ENCODE results near the gene NR6A1. TPM values are rescaled to one million over a fixed set of nuclear protein-coding genes. Genes with fewer than 3 reads are reported as not detected.

NR6A1 gene
- total and polyA plus RNA-seq, 11 donors, result 0.65 to 5.7 (median 1.6) TPM

GRCh38 chr9:124789531-124789930, 18.4 kb upstream of the NR6A1 start:
- no peaks in the 10 kb centered on the region for H3K27me3 ChIP-seq
- intact Hi-C loops (cut with DNase I), result no loop called here
- H3K36me3 ChIP-seq, result peaks cover 0 to 25% (median 0%) of the 10 kb centered on the region in 9 donors
- no peak for DNase-seq
- WGBS, 4 donors, result 89 to 92% (median 91%) methylated on average over 2 of the region's 2 CpGs
- ATAC-seq, result no peak
- H3K9me3 ChIP-seq, result no peaks in the 10 kb centered on the region
- H3K4me3 ChIP-seq, result no peak overlapping the region
- peaks cover 0 to 25% (median 13%) of the 10 kb centered on the region in 12 donors for H3K4me1 ChIP-seq
- no peak overlapping the region for H3K27ac ChIP-seq
- TF ChIP-seq CTCF (IDR thresholded peaks at IDR 0.05), result no peak
- no peak for TF ChIP-seq POLR2A (IDR thresholded peaks at IDR 0.05)

GRCh38 chr9:124788542-124789217, 17.6 kb upstream of the NR6A1 start:
- Histone ChIP-seq H3K9me3 (no peaks in the 10 kb centered on the region), H3K36me3 (peaks cover 0 to 25% (median 0%) of the 10 kb centered on the region in 9 donors), H3K4me3 (no peak overlapping the region), H3K27me3 (no peaks in the 10 kb centered on the region), H3K27ac (no peak overlapping the region), H3K4me1 (peaks cover 0 to 26% (median 17%) of the 10 kb centered on the region in 12 donors)
- no peak for TF ChIP-seq POLR2A (IDR thresholded peaks at IDR 0.05)
- TF ChIP-seq CTCF (IDR thresholded peaks at IDR 0.05), result no peak
- WGBS, 4 donors, result 94 to 98% (median 95%) methylated on average over 3 of the region's 3 CpGs
- peak in 1 of 5 donors; percentile 7 for DNase-seq
- intact Hi-C loops (cut with DNase I), result no loop called here
- ATAC-seq, result no peak

- WGBS, 4 donors, result 96 to 97% (median 97%) methylated on average over 20 of the region's 20 CpGs
- Histone ChIP-seq H3K36me3 (peaks cover 0 to 25% (median 0%) of the 10 kb centered on the region in 9 donors), H3K9me3 (no peaks in the 10 kb centered on the region), H3K4me1 (peaks cover 0 to 24% (median 11%) of the 10 kb centered on the region in 12 donors), H3K27ac (no peak overlapping the region), H3K27me3 (no peaks in the 10 kb centered on the region), H3K4me3 (no peak overlapping the region)
- intact Hi-C loops (cut with DNase I), result no loop called here
- TF ChIP-seq POLR2A (IDR thresholded peaks at IDR 0.05) (no peak), CTCF (IDR thresholded peaks at IDR 0.05) (no peak)
- no peak for ATAC-seq
- DNase-seq, result peak in 1 of 5 donors; percentile 12
These were observed 15.9 kb upstream of the NR6A1 start for GRCh38 chr9:124786881-124787573.

GRCh38 chr9:124784509-124784908, 13.4 kb upstream of the NR6A1 start:
- DNase-seq (peak in 1 of 5 donors; percentile 16), ATAC-seq (peak; percentile 23 to 54 (median 49))
- H3K27me3 ChIP-seq, result no peaks in the 10 kb centered on the region
- H3K4me1 ChIP-seq, result peaks cover 2 to 44% (median 22%) of the 10 kb centered on the region in 12 donors
- H3K27ac ChIP-seq, result peak overlapping the region in 8 of 12 donors; percentile 14 to 53 (median 30)
- H3K9me3 ChIP-seq, result no peaks in the 10 kb centered on the region
- H3K4me3 ChIP-seq, result no peak overlapping the region
- intact Hi-C loops (cut with DNase I), result loop anchor here in 1 of 10 donors (5.0 kb wide), 1 partner anchor 58 kb away; no protein-coding TSS in a partner anchor
- peaks cover 0 to 19% (median 0%) of the 10 kb centered on the region in 9 donors for H3K36me3 ChIP-seq
- 14 to 26% (median 21%) methylated on average over 2 of the region's 2 CpGs for WGBS, 4 donors
- TF ChIP-seq POLR2A (IDR thresholded peaks at IDR 0.05), result no peak
- TF ChIP-seq CTCF (IDR thresholded peaks at IDR 0.05), result no peak
